Activated CD8-positive, alpha-beta memory T cell treated with anti-CD3 and anti-CD28 coated beads, Interleukin-2, amount 50 U/mL, for 48 hours (primary cell): ENCODE data around the gene SHC2.
A peak's percentile ranks its signal among the peaks of the same experiment; 100 is the strongest.
"Not testable (repeated sequence)": the region's sequence is repeated elsewhere in the genome, so short reads cannot be mapped to it uniquely, and the experiment has no call there.

Experiments used
- DNase-seq: peaks from one replicate; pipeline ENCODE4 v3.0.0-alpha.2; 2020

Gene SHC2

DNA sequence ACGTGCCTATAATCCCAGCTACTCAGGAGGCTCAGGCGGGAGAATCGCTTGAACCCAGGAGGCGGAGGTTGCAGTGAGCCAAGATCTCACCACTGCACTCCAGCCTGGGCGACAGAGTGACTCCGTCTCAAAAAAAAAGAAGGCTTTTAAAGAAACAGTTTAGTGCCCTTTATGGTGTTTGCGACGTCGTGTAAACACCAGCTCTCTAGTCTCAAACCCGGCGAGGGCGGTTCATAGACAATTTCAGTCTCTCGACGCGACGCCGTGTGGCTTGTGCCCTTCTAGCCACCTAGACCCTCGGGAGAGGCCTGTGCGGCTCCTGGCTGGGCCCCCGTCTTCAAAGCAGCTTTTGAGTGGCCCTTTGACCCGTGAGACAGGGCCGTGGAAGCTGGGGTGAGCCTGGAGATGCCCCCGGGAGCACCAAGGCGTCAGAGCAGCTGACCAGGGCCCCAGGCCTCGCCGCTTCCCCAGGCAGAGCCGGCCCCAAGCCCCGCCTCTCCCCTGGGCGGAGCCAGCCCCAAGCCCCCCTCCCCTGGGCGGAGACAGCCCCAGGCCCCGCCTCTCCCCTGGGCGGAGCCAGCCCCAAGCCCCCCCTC is 30.4 kb upstream of the SHC2 start:
- peak; percentile 73 for DNase-seq

DNA sequence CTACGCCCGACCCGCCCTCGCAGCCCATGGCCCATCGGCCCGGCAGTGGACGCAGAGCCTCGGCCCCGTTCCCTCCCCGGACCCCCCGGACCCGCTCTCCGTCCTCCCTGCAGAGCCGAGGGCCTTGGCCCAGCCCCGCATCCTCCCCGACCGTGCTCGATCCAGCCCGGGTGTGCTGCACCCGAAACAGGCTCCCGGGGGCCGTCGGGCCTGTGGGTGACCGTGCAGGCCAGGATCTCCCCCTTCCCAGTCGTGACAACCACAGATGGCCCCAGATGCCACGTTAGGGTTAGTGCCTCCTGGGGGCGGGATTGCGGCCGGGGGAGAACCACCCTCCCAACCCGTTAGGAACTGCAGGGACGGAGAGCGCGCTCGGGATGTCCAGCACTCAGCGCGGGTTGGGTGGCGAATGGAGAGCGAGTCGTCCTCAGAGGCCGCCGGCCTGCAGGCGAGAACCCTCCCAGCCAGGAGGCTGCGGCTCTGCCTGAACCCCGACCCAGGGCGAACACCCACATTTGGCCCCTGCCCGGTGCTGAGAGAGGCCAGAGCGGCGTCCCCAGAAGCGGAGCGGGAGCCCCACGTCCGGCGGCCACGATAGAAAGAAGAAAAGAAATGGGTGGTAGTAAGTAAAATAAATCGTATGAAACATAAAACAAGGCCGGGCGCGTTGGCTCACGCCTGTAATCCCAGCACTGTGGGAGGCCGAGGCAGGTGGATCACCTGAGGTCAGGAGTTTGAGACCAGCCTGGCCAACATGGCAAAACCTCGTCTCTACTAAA is 28.8 kb upstream of the SHC2 start:
- DNase-seq = no peak

DNA sequence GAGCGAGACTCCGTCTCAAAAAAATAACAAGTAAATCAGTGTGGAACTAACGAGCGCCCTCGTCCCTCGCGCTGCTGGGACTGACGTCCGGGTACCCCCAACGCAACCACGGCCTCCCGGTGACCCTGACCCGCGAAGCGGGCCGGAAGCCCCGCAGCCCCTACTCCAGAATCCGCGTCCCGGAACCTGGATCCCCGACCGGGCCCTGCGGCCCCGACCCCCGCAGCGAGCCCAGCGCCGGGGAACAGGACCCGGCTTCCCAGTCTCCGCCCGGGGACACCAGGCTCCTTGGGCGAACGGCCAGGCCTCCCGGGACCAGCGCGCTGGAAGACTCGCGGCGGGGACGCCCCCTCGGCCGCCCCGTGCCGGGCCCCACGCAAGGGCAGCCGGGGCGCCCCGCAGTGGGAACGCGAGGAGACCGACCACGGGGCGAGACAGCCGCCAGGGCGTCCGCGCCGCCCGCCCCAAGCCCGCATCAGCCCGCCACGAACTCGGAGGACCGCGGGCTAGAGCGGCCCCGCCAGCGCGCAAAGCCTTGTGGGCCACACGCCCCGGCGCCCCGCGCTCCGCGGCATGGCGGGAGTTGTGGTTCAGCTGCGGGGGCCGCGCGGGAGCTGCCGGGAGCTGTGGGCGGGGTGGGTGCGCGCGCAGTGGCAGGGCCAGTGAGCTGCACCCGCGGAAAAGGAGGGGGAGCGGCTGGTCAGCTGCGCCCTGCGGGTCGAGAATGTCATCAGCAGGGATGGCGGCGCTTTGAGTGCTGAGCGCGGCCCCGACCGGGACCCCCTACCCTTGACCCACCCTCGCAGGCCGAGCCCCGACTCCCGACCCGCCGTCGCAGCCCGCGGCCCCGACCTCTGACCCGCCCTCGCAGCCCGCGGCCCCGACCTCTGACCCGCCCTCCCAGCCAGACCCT is 27.9 kb upstream of the SHC2 start:
- peak; percentile 97 for DNase-seq

DNA sequence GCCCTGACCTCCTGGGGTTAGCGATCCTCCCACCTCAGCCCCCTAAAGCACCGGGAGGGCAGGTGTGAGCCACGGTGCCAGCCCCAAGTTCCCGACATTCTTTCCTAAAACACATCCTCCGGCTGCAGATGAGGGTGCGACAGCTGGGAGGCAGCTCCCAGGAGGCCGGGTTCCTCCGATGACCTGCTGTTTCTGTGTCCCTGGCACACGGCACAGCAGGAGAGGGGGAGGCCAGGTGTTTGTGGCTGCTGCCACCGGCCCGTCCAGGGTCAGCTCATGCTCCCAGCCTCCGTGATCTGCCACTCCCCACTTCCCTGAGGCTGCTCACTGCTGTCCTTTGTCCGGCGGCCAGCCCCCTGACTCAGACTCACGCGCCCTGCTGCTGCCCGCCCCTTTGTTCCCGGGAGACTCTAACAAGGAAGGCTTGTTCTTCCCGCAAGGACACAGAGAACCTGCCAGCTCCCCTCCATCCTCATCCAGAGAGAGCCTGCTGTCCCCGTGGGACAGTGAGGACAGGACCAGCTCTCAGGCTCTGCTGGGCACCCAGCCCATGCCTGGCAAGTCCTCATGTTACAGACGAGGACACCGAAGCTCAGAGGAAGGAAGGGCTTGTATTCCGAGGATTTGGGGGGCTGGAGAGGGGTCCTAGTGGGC is 24.9 kb upstream of the SHC2 start:
- DNase-seq = no peak

DNA sequence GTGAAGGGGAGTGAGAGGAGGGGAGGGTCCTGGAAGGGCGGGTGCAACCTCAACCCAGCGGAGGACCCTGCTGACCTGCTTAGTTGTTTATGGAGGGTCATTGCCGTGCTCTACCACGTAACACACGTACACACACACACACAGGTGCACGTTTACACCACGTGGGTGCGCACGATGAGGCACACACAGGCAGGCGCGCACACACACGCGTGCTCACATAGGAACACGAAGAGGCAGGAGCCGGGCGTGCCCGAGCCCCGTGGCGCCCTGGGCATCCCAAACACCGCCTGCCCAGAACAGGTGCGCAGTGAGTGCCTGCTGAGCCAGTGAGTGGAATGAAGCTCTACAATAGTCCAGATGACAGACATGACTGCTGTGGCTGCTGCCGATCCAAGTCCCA is 24.2 kb upstream of the SHC2 start:
- DNase-seq = no peak

DNA sequence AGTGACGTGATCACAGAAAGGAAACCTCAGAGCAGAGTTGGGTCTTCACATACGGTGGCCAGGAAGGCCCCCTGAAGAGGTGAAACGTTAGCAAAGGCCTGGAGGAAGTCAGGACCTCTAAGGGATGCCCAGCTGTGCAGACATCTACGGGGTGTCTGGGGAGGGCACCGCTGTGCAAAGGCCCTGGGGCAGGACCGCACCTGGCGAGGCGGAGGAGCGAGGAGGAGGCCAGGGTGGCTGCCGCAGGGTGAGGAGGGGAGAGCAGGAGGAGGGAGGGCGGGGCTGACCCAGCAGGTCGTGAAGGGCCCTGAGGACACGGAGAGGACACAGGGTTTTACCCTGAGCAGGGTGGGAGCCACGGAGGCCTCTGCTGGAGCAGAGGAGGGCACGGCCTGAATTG is 23.7 kb upstream of the SHC2 start:
- DNase-seq = no peak

DNA sequence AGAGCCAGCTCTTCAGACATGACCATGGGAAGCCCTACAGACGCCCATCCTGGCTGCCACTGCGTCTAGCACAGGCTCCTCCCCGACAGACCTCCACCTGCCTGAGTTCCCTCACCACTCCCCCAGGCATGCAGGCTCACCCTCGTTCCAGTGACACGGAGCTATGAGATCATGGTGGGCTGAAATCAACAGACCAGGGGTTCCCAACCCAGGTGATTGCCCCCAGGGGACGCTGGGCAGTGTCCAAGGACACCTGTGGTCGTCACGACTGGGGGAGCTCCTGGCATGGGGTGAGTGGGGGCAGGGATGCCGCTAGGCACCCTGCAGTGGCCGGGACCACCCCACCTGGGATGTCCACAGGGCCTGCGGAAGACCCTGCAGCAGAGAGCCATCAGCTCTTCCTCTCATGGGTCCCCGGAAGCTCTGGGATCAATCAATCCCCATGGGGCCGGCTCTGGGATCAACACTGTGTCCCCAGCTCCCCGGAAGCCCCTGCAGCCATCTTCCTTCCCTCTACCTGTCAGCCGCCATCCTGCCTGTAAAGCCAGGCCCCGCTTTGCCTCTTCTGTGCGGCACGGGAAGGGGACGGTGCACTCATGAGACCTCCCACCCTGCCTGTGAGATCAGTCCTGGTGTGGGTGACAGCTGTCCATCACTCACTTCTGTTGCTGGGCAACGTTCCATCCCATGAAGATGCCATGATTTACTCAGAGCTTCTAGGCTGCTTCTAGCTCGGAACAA is 22.7 kb upstream of the SHC2 start:
- no peak for DNase-seq

DNA sequence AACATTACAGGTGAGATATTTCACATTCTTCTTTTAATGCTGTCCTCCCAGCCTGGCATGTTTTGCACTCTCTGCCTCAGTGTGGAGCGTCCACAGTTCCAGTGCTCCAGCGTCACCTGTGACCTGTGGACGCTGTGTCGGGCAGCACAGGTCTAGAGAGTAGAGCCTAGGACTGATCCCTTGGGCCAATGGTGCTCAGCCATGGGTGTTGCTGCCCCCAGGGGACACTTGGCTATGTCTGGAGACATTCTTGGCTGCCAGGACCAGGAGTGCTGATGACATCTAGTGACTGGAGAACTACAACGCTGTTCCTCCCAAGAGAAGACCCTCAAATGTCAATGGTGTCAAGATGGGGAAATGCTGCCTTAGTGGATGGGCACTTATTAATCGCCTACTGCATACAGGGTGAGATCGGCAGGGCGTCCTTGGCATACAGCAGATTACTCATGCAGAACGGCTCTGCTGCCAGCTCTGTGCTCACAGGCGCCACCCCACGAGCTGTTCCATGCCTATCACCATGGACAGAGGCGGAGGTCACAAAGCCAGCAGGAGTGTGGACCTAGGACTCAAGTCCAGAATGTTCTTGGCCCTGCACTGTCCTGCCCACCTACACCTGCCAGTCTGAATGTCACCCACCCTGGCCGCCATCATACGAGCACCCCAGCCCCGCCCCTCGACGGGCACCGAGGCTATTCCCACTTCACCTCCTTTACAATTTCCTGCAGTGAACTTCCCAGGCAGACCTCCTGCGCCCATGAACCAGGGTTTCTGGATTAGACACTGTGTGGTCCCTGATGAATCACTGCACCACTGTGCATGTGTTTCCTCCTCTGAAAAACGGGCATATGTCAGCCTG is 21.6 kb upstream of the SHC2 start:
- no peak for DNase-seq

DNA sequence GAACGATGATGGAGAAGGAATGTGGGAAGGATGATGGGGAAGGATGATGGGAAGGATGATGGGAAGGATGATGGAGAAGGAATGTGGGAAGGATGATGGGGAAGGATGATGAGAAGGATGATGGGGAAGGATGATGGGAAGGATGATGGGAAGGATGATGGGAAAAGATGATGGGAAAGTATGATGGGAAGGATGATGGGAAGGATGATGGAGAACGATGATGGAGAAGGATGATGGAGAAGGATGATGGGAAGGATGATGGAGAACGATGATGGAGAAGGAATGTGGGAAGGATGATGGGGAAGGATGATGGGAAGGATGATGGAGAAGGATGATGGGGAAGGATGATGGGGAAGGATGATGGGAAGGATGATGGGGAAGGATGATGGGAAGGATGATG is 20.3 kb upstream of the SHC2 start:
- not testable (repeated sequence) for DNase-seq

DNA sequence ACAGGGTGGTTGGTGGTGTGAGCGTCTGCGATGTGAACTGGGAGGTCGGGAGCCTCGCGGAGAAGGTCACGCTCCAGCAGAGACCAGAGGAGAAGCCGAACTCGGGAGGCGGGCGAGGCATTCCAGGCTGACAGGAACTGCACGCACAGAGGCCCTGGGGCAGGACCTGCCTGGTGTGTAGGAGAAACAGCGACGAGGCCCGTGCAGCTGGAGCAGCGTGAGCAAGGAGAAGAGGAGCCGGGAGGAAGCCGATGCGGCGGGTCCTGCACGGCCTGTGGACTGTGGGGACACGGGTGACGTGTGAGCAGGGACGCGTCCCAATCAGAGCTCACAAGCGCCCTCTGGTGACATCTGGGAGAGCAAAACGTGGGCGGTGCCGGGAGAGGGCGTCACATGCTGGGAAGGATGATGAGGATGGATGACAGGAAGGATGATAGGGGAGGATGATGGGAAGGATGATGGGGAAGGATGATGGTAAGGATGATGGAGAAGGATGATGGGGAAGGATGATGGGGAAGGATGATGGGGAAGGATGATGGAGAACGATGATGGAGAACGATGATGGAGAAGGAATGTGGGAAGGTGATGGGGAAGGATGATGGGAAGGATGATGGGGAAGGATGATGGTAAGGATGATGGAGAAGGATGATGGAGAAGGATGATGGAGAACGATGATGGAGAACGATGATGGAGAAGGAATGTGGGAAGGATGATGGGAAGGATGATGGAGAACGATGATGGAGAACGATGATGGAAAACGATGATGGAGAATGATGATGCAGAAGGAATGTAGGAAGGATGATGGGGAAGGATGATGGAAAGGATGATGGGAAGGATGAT is 19.4 kb upstream of the SHC2 start:
- DNase-seq = peak; percentile 75

DNA sequence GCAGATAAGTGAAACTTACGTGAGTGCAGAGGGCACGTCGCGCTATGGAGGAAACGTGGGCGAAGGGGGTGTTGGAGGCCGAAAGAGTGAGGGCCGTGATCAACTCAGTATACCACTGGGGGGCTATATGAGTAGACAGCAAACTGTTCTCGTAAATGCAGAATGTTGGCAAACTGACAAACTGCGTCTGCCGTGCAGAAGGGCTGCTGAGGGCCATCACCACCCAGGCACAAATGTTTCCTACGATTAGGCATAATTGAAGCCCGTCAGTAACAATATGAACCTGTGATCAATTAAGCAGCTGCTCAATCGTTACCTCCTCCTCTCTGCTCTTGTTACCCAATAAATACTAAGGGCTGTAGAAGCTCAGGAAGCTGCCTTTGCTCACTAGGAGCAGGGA is 18.1 kb upstream of the SHC2 start:
- DNase-seq = no peak

DNA sequence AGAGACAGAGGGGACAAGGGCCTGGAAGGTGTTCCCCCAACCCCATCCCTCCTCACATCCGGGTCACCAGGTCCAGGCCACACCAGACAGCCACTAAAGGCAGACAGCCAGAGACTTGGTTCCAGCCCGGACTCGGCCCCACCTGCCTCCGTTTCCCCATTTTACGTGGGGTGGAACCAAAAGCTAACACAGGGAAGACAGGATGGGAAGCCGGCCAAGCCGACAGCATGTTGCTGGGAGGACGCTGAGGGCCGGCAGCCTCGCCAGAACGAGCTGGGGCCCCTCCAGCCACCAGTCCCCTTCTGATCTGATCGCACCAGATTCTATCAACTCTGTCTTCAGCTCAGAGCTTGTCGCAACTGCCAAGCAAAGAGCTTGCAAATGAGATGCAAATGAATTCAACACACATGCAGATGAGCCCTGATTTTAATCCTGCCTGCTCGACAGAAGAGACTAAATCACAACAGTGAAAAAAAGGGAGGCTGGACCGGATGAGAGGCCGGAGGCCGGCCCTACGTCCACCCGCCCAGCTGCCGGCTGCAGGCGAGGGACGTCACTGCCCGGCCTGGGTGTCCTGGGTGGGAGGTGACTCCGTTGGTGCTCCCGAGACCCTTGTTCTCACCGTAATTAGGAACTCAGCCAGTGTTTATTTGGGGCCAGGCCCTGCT is 17.5 kb upstream of the SHC2 start:
- no peak for DNase-seq

DNA sequence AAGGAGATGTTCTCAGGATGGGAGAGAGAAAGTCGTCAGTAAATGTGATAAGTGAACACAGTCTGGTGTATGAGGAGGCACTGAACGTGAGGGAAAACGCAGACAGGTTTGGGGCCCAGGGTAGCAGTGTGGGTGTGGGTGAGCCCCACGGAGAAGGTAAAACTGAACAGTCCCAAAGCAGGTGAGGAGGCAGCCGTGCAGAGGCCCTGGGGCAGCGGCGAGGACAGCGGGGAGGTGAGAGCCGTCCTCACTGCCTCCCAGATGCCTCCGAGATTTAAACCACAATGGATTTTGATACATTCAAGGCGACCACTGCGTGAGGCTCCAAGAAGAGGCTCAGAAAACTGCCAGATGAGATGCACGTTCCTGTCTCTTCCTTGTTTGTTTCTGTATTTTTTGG is 14.5 kb upstream of the SHC2 start:
- no peak for DNase-seq

DNA sequence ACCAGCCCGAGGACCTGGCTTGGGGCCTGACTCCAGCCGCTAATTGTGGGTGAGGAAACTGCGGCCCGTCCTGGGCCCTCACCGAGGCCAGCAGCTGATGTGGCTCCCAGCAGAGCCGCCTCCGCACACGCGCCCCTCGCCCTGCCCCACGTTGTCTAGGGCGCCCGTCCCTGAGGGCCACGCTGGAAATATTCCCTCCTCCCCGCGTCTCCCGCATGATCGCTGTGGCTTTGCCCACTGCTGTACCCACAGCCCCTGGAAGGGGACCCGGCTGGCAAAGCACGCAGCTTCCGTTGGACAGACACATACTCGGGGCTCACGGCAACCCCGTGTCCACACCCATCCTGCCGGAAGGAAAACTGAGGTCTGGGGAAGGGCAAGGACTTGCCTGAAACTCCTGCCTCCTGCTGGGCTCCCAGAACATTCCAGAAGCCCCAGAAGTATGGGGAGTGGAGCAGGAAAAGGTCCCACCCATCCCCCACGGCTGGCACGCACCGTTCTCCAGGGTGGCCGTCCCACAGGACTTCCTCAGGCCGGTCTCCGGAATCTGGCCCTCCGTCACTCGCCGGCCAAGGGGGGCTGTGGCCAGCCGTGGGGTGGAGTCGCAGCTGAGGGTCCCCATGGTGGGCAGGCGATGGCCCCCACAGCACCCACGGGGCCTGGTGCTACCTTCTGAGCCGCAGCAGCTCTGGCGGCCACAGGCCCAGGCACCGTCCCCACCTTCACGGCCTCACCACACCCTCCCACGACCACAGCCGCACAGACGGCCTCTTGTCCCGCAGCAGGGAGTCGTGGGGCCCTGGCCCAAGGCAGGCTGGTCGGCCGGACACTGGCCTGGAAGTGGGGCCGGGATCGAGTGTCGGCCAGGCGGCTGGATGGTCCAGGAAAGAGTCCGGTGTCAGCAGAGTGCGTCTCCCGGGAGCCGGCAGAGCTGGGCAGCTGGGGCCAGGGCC is 13.6 kb upstream of the SHC2 start:
- no peak for DNase-seq

DNA sequence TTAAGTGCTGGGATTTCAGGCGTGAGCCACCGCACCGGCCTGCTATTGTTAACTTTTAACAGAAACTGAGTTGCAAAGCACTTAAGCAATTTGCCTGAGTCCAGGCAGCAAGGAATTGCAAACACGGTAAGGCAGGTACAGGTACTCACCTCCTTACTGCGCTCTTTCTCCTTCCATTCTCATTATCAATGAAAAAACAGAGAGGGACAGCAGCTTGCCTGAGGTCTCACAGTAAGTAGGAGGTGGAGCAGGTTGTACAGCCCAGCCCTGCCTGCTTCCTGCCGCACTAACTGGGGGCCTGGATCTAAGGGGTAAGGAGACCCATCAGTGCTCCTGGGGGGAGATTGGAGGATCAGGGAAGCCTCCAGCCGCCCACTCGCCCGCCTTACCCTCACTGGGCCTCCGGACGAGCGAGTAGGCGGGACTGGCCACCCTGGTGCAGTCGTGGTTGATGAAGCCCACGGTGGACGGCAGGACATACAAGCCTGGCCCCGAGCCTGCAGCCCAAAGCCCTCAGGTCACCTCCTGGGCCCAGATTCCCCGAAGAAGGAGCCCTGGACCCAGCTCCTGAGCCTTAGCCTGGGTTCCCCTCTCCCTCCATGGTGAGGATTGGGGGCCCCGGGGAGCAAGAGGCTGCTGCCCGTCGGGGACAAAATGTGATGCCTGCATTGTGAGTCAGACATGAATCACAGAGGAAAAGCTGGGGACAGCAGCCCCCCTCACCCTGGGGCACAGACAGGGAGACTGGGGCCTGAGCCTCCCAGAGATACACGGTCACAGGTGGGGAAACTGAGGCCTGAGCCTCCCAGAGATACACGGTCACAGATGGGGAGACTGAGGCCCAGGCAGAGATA is 11.4 kb upstream of the SHC2 start:
- DNase-seq = no peak

DNA sequence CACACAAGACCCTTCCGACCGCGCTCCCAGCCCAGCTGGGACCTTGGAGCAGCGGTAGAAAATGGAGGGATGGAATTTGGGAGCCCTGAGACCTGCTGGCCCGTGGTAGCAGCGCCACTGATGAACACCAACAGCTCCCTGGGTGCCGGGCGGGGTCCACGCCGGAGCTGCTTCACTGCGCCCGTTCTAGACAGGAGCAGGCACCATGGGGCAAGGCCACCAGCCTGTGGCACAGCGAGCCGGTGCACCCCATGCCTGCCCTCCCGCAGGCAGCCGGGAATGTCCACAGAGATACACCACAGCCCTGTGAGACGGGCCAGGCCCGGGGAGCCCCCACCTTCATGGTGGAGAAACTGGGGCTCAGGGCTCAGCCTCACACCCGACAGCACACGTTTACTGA is 9.9 kb upstream of the SHC2 start:
- DNase-seq = no peak

DNA sequence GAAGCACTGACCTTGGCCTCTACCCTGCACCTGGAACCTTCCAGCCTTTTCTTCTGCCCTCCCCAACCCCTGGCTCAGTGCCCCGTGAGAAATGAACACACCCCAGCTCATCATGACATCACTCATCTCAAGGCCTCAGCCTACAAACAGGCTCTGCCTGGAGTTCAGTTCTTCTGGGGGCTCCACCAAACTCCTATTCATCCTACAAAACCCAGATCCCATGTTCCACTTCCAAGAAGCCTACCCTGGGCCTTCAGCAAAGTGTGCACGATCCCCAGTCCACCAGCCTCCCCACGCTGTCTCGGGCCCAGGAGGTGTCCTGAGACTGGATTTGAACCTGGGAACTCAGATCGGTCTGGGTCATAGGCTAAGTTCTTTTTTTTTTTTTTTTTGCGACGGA is 9.0 kb upstream of the SHC2 start:
- DNase-seq = no peak
